GM12878 (cell line): ENCODE data around the gene CXXC4. TPM values are rescaled to one million over a fixed set of nuclear protein-coding genes. Genes with fewer than 3 reads are reported as not detected.

Experiments
- ATAC-seq: fragments of 200-7000 bp; cut with Tn5 transposase; 3 replicates; pipeline ENCODE4 v1.9.1; 2020; ENCODE audit warnings: mild to moderate bottlenecking, moderate library complexity
- BruUV-seq: library from RNA; stranded (reverse); fragments of 400-500 nt; replicated peaks from 2 replicates; lab custom pipeline; 2021; lab: Mats Ljungman, UMichigan
- CTCF ChIA-PET: fragments of 300-600 bp; sonication (Branson Sonifier 250); formaldehyde crosslinking; extraction: SDS; loops from one replicate; lab custom pipeline; 2021; ENCODE audit warnings: inconsistent platforms; lab: Yijun Ruan, JAX
- POLR2A ChIA-PET: fragments of 350-600 bp; formaldehyde crosslinking; extraction: SDS; loops from one replicate; lab custom pipeline; 2021; ENCODE audit warnings: inconsistent platforms; lab: Charles Lee
- RAD21 ChIA-PET: fragments of 300-600 bp; sonication (Branson Sonifier 250); formaldehyde crosslinking; loops from one replicate; lab custom pipeline; 2023; ENCODE audit warnings: antibody characterized with exemption; ENCODE audit not compliant: unreplicated experiment; lab: Charles Lee
- SMC1A ChIA-PET: fragments of 300-600 bp; sonication (Branson Sonifier 250); formaldehyde crosslinking; loops from one replicate; lab custom pipeline; 2023; ENCODE audit not compliant: unreplicated experiment, uncharacterized antibody; lab: Charles Lee
- DNase-seq: peaks from one replicate; pipeline ENCODE4 v3.0.0-alpha.2; 2011; ENCODE audit warnings: low read depth, low spot score
- FAIRE-seq: peaks from 3 replicates; lab custom pipeline; 2011; peaks lifted over from hg19 to GRCh38; lab: Jason Lieb, UNC
- H2AFZ ChIP-seq: 2 replicates; pipeline ENCODE4 v1.6.0; 2011; ENCODE audit warnings: low read depth, low read length, control low read depth; ENCODE audit not compliant: control insufficient read depth
- H3K27ac ChIP-seq: 2 replicates; pipeline ENCODE4 v1.5.1; 2011; ENCODE audit warnings: control low read depth; ENCODE audit not compliant: control insufficient read depth, insufficient read depth
- H3K27me3 ChIP-seq, 2 experiments: replicated peaks in 1 of 2; 2 replicates each; pipeline versions ENCODE4 v1.6.0 to v1.6.1; 2011; ENCODE audit warnings: low read length in 1 of 2; ENCODE audit not compliant: control insufficient read depth in 2 of 2, insufficient read depth in 2 of 2
- H3K36me3 ChIP-seq, 2 experiments: 2 replicates each; pipeline ENCODE4 v1.5.1; 2011; ENCODE audit warnings: low read length in 1 of 2; ENCODE audit not compliant: control insufficient read depth in 2 of 2, insufficient read depth in 2 of 2
- H3K4me1 ChIP-seq: 2 replicates; pipeline ENCODE4 v1.6.1; 2011; ENCODE audit warnings: mild to moderate bottlenecking, low read length, moderate library complexity, mixed read lengths; ENCODE audit not compliant: control insufficient read depth, insufficient read depth
- H3K4me2 ChIP-seq: 2 replicates; pipeline ENCODE4 v1.6.0; 2011; ENCODE audit warnings: control low read depth; ENCODE audit not compliant: control insufficient read depth, insufficient read depth
- H3K4me3 ChIP-seq: fragments of 200-600 bp; sonication (generic); 2 replicates; pipeline ENCODE4 v1.5.1; 2016
- H3K79me2 ChIP-seq: 2 replicates; pipeline ENCODE4 v1.6.0; 2011; ENCODE audit warnings: low read length; ENCODE audit not compliant: control insufficient read depth, insufficient read depth
- H3K9ac ChIP-seq: 2 replicates; pipeline ENCODE4 v1.8.0; 2011; ENCODE audit warnings: low read length, control low read depth, mixed read lengths; ENCODE audit not compliant: control insufficient read depth, insufficient read depth
- H3K9me3 ChIP-seq: replicated peaks from 3 replicates; pipeline ENCODE4 v1.5.1; 2011; ENCODE audit warnings: mild to moderate bottlenecking, low read length; ENCODE audit not compliant: control insufficient read depth, insufficient read depth
- H4K20me1 ChIP-seq: 2 replicates; pipeline ENCODE4 v1.6.0; 2011; ENCODE audit not compliant: control insufficient read depth, insufficient read depth
- ASH2L ChIP-seq: fragments of 300-600, 200-600 bp; sonication (generic); IDR thresholded peaks from 2 replicates; pipeline ENCODE4 v1.6.1; 2017; ENCODE audit warnings: low read depth, mild to moderate bottlenecking, borderline replicate concordance
- CHD4 ChIP-seq: fragments of 200-600 bp; sonication (generic); IDR thresholded peaks from 2 replicates; pipeline ENCODE4 v1.6.1; 2016; ENCODE audit warnings: mild to moderate bottlenecking
- IRF3 ChIP-seq: fragments of 450-650 bp; IDR thresholded peaks from 2 replicates; pipeline ENCODE4 v1.6.1; 2014; ENCODE audit warnings: mild to moderate bottlenecking
- KDM1A ChIP-seq: fragments of 200-600 bp; sonication (generic); IDR thresholded peaks from 2 replicates; pipeline ENCODE4 v1.6.1; 2016; ENCODE audit warnings: borderline replicate concordance
- POLR2AphosphoS2 ChIP-seq: IDR thresholded peaks from 2 replicates; pipeline ENCODE4 v1.6.1; 2011; ENCODE audit warnings: low read depth, mild to moderate bottlenecking, low read length, improper control_type of control experiment, moderate library complexity
- RCOR1 ChIP-seq: conservative IDR thresholded peaks from 2 replicates; pipeline ENCODE4 v1.6.1; 2012; ENCODE audit warnings: low read depth, low read length, improper control_type of control experiment
- ZNF24 ChIP-seq: fragments of 450-650 bp; IDR thresholded peaks from 2 replicates; pipeline ENCODE4 v1.6.1; 2017; ENCODE audit warnings: antibody characterized with exemption, mild to moderate bottlenecking
- WGBS: methylation state at CpG from one replicate; pipeline ENCODE4 v1.1.6; 2016; ENCODE audit warnings: low lambda C conversion rate; ENCODE audit not compliant: insufficient replicate concordance, insufficient coverage; ENCODE audit errors: missing lambda C conversion rate; 5-methylcytosine and 5-hydroxymethylcytosine counted together
- in situ Hi-C: fragments of 300-500 bp; cut with MboI; formaldehyde crosslinking; loops from 9 replicates; pipeline ENCODE4 v1.14.3; 2018; ENCODE audit warnings: mixed read lengths
- intact Hi-C: fragments of 100-400 bp; cut with micrococcal nuclease; formaldehyde crosslinking; loops from one replicate; pipeline ENCODE4 v1.14.2; 2022; ENCODE audit not compliant: unreplicated experiment
- polyA plus RNA-seq, 11 experiments: library from polyadenylated mRNA; depleted of rRNA in 4 of 11; unstranded in 6 of 11; stranded (reverse) in 5 of 11; fragments of >200 nt; fragmentation: Nextera tagmentation in 4 of 11; fragmentation: Illumina TruSeq in 1 of 11; extraction: Ambion mirVana in 4 of 11; extraction: Trizol in 1 of 11; gene quantifications; 1 replicate in 1 of 11; 2 replicates in 10 of 11; pipeline versions ENCODE4 v1.2.1 to v1.2.3, GENCODE V29; 2011 to 2016; ENCODE audit warnings: inconsistent platforms in 2 of 11, missing spikeins in 2 of 11, low read depth in 1 of 11
- total RNA-seq, 4 experiments: library from RNA; depleted of rRNA in 3 of 4; stranded (reverse); fragments of >200 nt in 3 of 4; fragmentation: Illumina TruSeq in 1 of 4; extraction: Trizol in 1 of 4; gene quantifications; 2 replicates each; pipeline versions ENCODE4 v1.2.1 to v1.2.3, GENCODE V29; 2013 to 2021
- TF ChIP-seq, protein P1 (sequence below): fragments of 450-650 bp; IDR thresholded peaks from 2 replicates; pipeline ENCODE4 v1.6.1; 2017; ENCODE audit warnings: mild to moderate bottlenecking, moderate library complexity

The CXXC4 gene
- total and polyA plus RNA-seq, 10 of the 15 experiments (the other 5 are each of a cell fraction or from before 2014, with no cell fraction given), result 4.2 to 17.0 (median 7.8) TPM

- CTCF ChIA-PET, result interaction anchor here (1.2 kb wide), 1 partner anchor 107 kb away, joined by 3 read pairs; no protein-coding TSS in a partner anchor
These were observed 13.5 kb upstream of the CXXC4 start for GRCh38 chr4:104508224-104508623.

More at GRCh38 chr4:104508224-104508623, 13.5 kb upstream of the CXXC4 start:
- no peak for DNase-seq
- no peaks in the 10 kb centered on the region for H3K79me2 ChIP-seq
- ChIA-PET POLR2A (no interaction called here), RAD21 (no interaction called here), SMC1A (interaction anchor here (1.2 to 7.3 kb wide), 2 partner anchors 9 to 12 kb away, joined by 3 to 47 read pairs; no protein-coding TSS in a partner anchor)
- H3K36me3 ChIP-seq, result no peaks in the 10 kb centered on the region
- no peak overlapping the region for H3K27ac ChIP-seq
- intact Hi-C loops, result no loop called here
- H3K9ac ChIP-seq, result no peak overlapping the region
- no peak overlapping the region for H3K4me2 ChIP-seq
- no peaks in the 10 kb centered on the region for H4K20me1 ChIP-seq
- H3K9me3 ChIP-seq, result no peaks in the 10 kb centered on the region; the same call in 2 of the 3 replicates
- WGBS, result 0% methylated on average over 1 of the region's 1 CpG
- H3K4me3 ChIP-seq, result no peak overlapping the region
- H2AFZ ChIP-seq, result no peak overlapping the region
- TF ChIP-seq POLR2AphosphoS2, result no peak
- TF ChIP-seq, protein P1, sequence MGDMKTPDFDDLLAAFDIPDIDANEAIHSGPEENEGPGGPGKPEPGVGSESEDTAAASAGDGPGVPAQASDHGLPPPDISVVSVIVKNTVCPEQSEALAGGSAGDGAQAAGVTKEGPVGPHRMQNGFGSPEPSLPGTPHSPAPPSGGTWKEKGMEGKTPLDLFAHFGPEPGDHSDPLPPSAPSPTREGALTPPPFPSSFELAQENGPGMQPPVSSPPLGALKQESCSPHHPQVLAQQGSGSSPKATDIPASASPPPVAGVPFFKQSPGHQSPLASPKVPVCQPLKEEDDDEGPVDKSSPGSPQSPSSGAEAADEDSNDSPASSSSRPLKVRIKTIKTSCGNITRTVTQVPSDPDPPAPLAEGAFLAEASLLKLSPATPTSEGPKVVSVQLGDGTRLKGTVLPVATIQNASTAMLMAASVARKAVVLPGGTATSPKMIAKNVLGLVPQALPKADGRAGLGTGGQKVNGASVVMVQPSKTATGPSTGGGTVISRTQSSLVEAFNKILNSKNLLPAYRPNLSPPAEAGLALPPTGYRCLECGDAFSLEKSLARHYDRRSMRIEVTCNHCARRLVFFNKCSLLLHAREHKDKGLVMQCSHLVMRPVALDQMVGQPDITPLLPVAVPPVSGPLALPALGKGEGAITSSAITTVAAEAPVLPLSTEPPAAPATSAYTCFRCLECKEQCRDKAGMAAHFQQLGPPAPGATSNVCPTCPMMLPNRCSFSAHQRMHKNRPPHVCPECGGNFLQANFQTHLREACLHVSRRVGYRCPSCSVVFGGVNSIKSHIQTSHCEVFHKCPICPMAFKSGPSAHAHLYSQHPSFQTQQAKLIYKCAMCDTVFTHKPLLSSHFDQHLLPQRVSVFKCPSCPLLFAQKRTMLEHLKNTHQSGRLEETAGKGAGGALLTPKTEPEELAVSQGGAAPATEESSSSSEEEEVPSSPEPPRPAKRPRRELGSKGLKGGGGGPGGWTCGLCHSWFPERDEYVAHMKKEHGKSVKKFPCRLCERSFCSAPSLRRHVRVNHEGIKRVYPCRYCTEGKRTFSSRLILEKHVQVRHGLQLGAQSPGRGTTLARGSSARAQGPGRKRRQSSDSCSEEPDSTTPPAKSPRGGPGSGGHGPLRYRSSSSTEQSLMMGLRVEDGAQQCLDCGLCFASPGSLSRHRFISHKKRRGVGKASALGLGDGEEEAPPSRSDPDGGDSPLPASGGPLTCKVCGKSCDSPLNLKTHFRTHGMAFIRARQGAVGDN, result no peak
- no peak for TF ChIP-seq RCOR1
- no peak for TF ChIP-seq IRF3
- no peak for TF ChIP-seq ASH2L
- TF ChIP-seq ZNF24, result no peak
- TF ChIP-seq CHD4, result no peak
- TF ChIP-seq KDM1A, result no peak
- no peak for FAIRE-seq
- no peak for ATAC-seq
- in situ Hi-C loops, result no loop called here
- BruUV-seq, result no TSS peak
- no peaks in the 10 kb centered on the region for H3K4me1 ChIP-seq
- no peaks in the 10 kb centered on the region for H3K27me3 ChIP-seq
